ENCODE results near the gene FAM83E.

DNA sequence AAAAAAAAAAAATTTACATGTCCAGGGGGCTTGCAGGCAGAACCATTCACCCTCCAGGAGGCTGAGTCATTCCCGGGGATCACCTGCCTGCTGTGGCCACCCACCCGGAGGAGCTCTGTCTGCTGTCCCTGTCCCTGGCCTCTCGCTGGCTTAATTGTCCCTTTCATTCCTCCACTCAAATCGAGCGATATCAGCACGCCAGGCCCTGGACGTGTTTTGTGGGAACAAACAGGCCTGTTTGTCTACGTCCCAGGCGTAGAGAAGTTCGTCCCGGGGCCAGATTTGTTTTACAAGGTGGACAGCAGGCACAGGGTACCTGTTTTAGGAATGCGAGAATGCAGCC lies 41.7 kb downstream of the FAM83E start:
- TF ChIP-seq, protein P1, sequence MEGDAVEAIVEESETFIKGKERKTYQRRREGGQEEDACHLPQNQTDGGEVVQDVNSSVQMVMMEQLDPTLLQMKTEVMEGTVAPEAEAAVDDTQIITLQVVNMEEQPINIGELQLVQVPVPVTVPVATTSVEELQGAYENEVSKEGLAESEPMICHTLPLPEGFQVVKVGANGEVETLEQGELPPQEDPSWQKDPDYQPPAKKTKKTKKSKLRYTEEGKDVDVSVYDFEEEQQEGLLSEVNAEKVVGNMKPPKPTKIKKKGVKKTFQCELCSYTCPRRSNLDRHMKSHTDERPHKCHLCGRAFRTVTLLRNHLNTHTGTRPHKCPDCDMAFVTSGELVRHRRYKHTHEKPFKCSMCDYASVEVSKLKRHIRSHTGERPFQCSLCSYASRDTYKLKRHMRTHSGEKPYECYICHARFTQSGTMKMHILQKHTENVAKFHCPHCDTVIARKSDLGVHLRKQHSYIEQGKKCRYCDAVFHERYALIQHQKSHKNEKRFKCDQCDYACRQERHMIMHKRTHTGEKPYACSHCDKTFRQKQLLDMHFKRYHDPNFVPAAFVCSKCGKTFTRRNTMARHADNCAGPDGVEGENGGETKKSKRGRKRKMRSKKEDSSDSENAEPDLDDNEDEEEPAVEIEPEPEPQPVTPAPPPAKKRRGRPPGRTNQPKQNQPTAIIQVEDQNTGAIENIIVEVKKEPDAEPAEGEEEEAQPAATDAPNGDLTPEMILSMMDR (conservative IDR thresholded peaks at IDR 0.05 in 1 of 2, IDR thresholded peaks at IDR 0.05 in 1 of 2; ENCODE audit: extremely low read depth in 1 of 2, insufficient read depth in 1 of 2, low read depth in 1 of 2, low read length in 2 of 2) = no peak
- no peak for TF ChIP-seq EZH2 (IDR thresholded peaks at IDR 0.05; ENCODE audit: borderline replicate concordance, low read length)
